GM19463 (cell line): ENCODE measurements around the gene ZNF124.
"Not testable (repeated sequence)": the region's sequence is repeated elsewhere in the genome, so short reads cannot be mapped to it uniquely, and the experiment has no call there.

ENCODE experiments used
- ATAC-seq: cut with Tn5 transposase; IDR thresholded peaks from one replicate; pipeline ENCODE4 v1.9.1; 2021; ENCODE audit warnings: mild to moderate bottlenecking, moderate library complexity; ENCODE audit not compliant: unreplicated experiment

ZNF124 gene

DNA sequence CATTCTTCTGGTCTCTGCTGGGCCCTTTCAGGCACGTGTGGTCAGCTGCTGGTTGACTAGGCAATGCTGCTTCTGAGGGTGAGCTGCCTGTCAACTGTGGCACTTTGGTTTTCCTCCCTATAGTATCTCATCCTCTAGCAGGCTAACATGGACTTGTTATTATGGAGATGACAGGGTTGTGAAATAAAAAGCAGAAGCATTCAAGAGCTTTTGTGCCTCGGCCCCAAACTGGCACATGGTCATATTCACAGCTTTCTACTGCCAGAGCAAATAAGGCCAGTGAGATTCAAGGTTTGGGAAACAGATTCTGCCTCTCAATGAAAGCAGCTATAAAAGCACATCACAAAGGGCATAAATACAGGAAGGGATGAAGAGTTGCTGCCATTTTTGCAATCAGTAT, 1.6 kb upstream of the ZNF124 start:
- no peak for ATAC-seq

DNA sequence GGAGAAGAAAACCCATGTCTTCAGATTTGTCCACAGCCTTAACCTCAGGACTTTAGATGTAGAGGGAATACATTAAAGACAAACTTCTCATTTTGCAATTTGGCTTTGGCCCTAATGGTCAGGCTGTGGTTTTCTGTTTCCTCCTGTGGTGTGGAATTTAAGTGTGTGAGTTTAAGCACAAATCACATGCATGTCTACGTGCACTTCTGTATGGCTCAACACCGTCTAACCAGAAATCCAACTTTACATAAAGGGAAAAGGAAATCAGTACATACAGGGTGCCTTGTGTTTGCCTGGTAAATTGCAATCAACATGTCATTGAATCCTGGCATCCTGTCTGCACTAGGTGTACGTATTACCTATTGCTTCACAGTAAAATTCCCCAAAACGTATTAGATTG, 1.2 kb upstream of the ZNF124 start:
- no peak for ATAC-seq

DNA sequence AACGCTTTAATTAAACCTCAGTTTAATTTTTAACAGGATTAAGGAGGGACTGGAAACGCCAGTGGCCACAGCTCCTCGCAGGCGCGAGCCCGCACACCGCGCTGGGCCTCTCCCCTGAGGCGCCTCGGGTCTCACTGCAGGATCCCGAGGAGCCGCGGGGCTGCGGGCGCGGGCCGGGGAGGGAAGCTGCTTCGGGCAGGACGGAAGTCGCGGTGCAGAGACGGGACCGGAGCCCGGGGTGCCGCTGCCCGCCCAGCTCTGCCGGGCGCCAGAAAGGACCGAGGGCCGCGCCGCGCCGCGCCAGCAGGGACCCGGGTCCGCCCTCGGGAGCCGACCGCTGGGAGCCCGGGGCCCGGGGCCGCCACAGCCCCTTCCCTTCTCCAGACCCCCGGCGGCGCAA, 377 bp downstream of the ZNF124 start:
- peak; percentile 51 for ATAC-seq

DNA sequence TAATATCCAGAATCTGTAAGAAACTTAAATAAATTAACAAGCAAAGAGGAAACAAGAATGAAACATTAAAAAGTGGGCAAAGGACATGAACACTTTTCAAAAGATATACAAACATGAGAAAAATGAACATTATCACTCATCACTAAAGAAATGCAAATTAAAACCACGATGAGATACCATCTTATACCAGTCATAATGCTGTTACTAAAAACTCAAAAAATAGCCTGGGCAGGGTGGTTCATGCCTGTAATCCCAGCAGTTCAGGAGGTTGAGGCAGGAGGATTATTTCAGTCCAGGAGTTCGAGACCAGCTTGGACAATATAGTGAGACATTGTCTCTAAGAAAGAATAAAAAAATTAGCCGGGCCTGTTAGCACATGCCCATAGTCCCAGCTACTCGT, 6.1 kb downstream of the ZNF124 start:
- no peak for ATAC-seq

DNA sequence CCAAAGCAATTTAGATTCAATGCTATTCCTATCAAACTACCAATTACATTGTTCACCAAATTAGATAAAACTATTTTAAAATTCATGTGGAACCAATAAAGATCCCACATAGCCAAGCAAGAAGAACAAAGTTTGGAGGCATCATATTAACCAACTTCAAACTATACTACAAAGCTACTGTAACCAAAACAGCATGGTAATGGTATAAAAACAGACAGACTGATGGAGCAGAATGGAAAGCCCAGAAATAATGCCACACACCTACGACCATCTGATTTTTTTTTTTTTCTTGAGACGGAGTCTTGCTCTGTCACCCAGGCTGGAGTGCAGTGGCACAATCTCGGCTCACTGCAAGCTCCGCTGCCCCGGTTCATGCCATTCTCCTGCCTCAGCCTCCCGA, 7.1 kb downstream of the ZNF124 start:
- ATAC-seq: no peak

DNA sequence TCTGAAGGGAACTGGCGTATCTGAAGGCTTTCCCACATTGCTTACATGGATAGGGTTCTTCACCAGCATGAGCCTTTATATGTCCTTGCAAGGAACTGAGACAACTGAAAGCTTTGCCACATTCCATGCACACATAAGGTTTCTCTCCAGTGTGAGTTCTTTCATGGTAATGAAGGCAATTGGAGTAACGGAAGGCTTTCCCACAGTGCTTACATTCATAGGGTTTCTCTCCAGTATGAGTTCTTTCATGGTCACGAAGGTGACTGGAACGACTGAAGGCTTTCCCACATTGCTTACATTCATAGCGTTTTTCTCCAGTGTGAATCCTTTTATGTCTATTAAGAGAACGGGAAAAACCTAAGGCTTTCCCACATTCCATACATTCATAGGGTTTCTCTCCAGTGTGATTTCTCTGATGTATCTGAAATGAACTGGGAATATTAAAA, 15.0 kb downstream of the ZNF124 start:
- no peak for ATAC-seq

DNA sequence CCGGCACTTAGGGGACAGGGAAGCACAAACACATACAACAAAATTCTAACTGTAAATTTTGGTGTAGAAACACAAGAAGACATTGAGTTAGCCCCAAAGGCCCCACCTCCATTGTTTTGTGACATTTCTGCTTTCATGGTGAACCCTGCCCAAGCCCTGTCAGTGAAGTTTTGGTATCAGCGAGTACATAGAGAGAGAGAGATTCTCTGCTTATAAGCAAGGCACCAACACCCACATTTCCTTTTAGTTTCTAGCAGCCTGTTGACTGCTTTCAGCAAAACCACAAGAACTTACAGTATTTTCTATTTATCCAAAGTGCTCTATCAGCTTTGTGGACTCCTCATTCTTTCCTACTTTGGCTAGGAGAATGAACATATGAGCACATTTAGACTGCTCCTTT, 24.0 kb downstream of the ZNF124 start:
- no peak for ATAC-seq

DNA sequence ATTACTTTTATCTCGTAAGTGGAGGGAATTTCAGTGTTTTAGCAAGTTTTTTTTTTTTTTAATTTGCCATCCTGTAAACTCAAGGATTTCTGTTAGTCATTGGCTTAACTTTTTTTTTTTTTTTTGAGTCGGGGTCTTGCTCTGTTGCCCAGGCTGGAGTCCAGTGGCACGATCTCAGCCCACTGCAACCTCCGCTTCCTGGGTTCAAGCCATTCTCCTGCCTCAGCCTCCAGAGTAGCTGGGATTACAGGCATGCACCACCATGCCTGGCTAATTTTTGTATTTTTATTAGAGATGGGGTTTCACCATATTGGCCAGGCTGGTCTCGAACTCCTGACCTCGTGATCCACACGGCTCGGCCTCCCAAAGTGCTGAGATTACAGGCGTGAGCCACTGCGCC, 24.7 kb downstream of the ZNF124 start:
- not testable (repeated sequence) for ATAC-seq

DNA sequence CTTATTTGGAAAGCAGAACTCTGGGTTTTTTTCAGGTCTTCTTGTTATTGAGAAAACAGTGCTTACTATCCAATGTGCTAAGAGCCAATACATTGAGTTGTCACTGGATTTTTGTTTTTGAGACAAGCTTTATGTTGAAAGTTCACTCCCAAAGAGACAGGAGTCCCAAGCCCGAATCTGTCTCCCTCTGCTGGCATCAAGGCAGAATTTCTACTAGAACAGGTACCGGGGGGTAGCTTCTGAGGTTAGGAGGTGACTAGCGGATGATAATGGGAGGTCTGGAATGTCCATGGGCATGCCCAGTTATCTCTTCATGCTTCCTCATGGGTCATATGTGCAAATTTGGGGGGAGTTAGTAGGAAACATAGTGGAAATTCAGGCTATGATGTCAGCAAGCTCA, 25.1 kb downstream of the ZNF124 start:
- no peak for ATAC-seq

DNA sequence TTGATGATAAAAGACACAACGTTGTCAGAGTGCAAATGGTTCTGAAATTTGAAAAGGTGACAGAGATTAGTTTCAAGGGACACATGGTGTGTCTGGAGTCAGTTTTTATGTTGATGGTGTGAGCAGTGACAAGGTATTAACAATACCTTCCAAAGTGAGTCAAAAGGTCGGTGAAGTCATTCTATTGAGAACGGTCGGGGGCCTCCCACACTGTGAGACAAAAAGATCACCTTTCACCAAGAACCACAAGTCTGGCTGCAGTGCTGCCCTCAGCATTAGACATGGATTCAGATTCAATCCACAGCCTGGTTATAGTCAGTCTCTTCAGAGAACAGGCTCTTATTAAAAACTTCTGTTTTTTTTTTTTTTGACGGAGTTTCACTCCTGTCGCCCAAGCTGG, 26.5 kb downstream of the ZNF124 start:
- no peak for ATAC-seq

DNA sequence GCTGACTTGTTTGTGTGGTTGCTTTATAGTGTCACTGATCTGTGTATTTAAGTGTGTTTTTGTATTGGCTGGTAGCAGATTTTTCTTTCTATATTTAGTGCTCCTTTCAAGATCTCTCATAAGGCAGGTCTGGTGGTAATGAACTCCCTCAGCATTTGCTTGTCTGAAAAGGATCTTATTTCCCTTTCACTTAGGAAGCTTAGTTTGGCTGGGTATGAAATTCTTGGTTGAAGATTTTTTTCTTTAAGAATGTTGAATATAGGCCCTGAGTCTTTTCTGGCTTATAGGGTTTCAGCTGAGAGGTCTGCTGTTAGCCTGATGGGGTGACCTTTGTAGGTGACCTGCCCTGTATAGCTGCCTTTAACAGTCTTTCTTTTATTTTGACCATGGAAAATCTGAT, 32.3 kb downstream of the ZNF124 start:
- not testable (repeated sequence) for ATAC-seq

DNA sequence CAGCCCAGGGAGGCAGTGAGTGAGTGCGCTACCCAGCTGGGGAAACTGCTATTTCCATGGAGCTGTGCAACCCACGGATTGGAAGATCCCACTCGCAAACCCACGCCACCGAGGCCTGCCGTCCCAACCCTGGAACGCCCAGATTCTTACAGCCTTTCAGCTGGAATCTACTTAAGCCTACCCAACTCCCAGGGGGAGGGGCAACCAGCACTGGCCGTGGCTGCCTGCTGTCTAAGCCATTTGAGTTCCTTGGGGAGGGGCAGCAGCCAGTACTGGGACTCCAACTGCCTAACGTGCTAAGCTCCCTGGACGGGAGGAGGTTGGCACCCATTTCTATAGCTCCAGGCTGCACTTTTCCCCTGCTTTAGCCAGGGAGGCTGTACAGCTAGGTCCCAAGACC, 40.6 kb downstream of the ZNF124 start:
- ATAC-seq: no peak

DNA sequence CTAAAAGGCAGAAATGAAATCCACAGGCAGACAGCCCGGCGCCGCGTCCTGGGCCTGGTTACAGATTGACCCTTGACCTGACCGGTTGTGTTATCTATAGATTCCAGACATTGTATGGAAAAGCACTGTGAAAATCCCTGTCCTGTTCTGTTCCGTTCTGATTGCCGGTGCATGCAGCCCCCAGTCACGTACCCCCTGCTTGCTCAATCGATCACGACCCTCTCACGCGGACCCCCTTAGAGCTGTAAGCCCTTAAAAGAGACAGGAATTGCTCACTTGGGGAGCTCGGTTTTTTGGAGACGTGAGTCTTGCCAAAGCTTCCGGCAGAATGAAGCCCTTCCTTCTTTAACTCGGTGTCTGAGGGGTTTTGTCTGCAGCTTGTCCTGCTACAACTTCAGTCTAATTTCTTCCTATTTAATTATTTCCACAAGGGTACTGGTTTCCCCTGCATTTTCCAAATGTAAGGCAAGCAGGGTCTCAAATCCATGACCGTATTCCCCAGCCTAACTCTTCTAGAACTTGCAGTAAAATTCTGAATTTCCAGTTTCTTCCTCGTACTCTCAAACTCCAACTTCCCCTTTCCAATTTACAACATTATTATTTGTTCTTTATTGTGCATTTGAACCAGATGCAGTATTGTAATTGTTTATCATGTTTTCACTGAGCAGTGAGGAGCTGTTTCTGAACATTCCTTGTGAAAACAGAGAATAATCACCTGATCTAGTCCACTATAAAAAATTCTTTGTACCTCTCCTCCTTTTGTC, 44.1 kb downstream of the ZNF124 start:
- not testable (repeated sequence) for ATAC-seq

DNA sequence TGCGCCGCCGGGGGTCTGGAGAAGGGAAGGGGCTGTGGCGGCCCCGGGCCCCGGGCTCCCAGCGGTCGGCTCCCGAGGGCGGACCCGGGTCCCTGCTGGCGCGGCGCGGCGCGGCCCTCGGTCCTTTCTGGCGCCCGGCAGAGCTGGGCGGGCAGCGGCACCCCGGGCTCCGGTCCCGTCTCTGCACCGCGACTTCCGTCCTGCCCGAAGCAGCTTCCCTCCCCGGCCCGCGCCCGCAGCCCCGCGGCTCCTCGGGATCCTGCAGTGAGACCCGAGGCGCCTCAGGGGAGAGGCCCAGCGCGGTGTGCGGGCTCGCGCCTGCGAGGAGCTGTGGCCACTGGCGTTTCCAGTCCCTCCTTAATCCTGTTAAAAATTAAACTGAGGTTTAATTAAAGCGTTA, 45.2 kb downstream of the ZNF124 start:
- ATAC-seq: peak; percentile 51

DNA sequence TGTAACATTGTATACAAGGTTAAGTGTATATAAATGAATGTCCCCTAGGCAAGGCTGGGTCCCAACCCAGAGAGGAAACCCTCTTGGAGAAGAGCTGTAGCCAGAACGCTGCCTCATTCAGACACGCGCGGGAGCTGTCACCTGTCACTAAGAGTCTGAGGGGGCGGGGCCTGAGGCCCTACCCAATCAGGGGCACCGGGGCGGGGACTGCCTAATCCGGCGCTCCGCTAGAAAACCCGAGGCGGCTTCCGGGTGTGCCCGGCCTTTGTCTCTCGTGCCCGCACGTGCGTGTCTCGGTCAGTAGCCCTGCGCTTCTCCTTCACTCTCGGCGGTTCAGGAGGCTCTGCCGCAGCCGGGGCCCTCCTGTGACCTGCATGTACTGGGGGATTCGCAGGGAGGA, 45.7 kb downstream of the ZNF124 start:
- peak; percentile 98 for ATAC-seq

DNA sequence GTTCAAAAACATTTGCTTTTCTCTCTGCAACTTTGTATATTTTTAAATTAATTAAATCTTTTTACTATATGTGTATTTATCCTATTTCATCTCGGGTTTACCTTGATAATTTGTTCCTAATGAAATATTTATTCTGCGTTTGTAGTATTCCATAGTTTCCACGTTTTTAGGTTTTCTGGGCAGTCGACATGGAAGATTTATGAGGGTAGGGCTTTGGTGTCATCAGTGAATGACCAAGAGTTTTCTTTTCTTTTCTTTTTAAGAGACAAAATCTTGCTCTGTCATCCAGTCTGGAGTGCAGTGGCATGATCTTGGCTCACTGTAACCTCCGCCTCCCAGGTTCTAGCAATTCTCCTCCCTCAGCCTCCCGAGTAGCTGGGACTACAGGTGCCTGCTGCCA, 50.4 kb downstream of the ZNF124 start:
- no peak for ATAC-seq

DNA sequence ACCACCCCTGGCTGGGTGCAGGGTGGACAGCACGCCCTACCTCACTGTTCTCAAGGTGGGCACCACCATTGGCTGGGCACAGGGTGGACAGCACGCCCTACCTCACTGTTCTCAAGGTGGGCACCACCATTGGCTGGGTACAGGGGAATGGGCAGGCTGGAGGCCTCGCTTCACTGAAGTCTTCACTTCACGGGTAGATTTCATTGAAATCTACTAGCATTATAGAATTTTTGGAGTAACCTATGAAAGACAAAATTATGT, 51.5 kb downstream of the ZNF124 start:
- ATAC-seq: not testable (repeated sequence)

DNA sequence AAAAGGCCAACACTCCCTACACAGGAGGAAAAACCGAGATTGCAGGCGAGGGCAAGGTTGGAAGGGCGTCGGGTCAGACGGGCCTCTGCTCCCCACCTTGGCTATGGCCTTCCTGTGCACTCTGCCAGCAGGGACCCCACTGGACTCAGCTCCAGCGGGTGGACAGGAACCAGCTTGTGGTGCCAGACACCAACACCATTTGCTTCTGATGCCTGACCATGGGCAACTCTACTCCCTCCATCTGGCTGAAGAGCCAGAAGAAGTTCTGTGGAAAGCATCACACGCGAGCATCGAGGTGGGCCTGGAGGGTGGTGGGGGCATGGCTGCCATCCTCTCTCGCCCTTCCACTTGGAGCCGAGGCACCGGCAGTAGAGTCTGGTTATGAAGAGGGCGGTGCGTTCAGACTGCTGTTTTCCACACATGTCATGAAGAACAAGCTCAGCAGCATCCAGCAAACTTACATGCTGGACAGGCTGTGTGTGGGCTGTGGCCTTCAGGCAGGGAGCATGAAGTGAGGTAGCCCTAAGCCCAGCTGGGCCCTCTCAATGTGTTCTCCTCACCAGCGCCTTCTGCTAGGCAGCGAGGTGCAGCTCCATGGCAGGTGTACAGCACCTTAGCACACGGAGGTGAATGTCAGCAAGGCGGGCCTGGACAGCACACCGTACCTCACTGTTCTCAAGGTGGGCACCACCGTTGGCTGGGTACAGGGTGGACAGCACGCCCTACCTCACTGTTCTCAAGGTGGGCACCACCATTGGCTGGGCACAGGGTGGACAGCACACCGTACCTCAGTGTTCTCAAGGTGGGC, 52.0 kb downstream of the ZNF124 start:
- no peak for ATAC-seq

DNA sequence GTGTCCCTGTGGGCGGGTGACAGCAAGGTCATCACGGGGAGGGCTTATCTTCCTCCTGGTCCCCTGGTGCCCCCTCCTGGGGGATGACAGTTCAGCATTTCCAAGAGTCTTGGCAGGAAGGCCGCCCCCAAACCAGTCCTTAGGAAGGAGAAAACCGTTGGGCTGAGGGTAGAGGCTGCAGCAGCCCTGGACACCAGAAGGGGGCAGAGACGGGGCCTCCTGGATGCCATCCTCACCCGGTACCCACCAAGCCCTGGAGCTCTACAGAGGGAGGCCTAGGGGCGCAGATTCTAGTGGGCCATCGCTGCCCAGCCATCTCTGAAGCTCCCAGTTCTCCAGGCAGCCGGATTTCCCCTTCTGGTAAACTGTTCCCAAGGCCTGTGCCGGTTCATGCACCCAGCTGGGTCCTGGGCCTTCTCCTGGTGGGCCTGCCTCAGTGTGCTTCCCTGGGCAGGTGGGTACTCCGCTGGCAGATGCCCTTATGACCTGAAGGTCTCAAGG, 52.8 kb downstream of the ZNF124 start:
- ATAC-seq: no peak

DNA sequence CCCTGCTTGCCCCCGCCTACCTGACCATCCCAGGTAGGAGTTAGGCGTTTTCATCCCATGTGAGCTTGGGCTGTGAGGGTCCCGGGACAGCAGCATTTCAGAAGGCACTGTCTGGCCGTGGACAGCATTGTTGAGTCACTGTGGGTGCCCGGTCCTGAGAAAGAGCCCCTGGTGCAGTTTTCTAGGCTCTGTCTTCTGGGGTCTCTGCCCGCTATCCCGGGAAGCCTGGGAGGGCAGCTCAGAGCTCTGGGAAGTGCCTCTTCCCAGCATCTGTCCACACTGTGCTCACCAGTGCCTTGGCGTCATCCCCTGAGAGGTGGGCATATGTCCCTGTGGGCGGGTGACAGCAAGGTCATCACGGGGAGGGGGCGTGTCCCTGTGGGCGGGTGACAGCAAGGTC, 56.3 kb downstream of the ZNF124 start:
- ATAC-seq: no peak

DNA sequence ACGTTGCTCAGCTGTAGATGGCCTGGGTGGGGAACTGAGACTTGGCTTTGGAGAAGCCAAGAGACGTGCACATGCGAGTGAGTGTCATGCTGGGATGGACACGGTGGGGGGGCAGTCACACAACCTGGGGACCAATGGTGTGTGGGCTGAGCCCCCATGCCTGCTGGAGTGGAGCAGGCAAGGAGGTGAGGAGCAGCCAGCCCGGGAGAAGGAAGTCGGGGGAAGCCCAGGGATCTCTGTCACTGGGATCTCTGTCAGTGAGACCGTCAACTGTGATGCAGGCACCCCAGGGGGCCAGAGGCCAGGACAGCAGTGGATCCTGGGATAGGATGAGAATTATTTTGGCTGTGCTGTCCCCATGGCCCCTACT, 56.7 kb downstream of the ZNF124 start:
- no peak for ATAC-seq

DNA sequence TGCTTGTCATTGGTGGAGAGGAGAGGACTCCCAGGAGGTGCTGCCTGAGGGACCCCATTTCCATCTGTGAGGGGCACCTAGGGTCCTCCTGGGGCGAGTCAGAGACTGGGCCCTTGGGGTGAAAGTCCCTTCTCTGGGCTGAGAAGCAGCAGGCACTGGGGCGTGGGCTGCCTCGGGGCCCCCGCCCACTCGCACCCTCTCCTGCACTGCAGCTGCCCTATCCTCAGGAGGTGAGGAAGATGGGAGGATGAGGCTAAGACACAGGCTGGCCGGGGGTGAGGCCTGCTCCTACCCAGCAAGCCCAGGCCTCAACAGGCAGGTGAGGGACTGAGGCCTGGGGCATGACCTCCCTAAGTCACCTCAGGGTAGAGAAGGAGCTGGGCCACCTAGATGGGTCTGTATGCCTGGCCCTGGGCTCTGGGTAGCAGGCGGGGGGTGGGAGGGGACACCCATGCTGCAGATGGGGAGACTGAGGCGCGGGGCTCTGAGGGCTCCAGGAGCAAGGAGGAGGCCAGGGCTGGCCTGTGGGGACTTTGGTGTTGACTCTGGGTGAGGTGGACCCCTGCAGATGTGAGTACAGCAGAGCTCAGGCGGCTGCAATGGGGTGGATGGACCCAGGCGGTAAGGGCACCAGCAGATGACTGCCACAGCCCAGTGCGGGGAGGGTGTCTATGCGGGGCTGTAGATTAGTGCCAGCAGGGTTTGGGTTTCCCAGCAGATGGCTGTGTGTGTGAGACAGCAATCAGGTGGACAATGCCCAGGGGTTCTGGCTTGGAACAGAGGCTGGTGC, 57.3 kb downstream of the ZNF124 start:
- ATAC-seq: no peak
